ENCODE measurements around the gene FAM180B. TPM values are rescaled to one million over a fixed set of nuclear protein-coding genes. Genes with fewer than 3 reads are reported as not detected.
"Not testable (repeated sequence)": the region's sequence is repeated elsewhere in the genome, so short reads cannot be mapped to it uniquely, and the experiment has no call there.

Gene FAM180B
- total RNA-seq, 2 donors from 2014 or later = 0.27 to 3.4 TPM

DNA sequence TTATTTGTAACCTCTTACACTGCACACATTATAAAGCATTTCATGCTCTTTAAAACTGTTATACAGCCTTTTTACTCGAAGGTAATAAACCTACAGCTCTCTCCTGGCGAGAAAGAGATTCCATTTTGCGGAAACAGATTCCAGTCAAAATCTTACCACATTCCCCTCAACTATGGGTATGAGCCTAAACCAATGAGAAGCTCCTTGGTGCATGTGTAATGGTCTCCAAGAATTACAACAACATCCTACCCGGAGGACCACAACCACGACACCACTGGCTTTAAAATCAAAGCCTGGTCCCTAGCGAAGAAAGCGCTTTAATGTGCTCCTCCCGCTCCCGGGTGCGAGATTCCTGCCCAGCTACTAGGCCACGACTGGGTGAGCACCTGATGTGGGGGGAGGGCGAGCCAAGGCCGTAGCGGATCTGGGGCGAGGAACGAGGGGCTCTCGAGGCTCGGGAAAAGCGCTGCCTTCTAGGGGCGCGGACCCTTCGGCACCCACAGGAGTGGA lies 34.4 kb upstream of the FAM180B start:
- Histone ChIP-seq H3K4me1 (ENCODE audit: control insufficient read depth in 1 of 2, low read depth in 2 of 2) (peaks cover 25 to 47% of the 10 kb centered on the region in 2 donors), H3K9me3 (no peaks in the 10 kb centered on the region), H3K27me3 (replicated peaks; ENCODE audit: insufficient read depth) (no peaks in the 10 kb centered on the region), H3K36me3 (no peaks in the 10 kb centered on the region), H3K4me3 (peak overlapping the region; percentile 85), H3K27ac (peak overlapping the region; percentile 85 to 89)
- no peak for ATAC-seq (ENCODE audit: insufficient number of reproducible peaks, low FRiP score, low read depth)
- TF ChIP-seq, protein P1, sequence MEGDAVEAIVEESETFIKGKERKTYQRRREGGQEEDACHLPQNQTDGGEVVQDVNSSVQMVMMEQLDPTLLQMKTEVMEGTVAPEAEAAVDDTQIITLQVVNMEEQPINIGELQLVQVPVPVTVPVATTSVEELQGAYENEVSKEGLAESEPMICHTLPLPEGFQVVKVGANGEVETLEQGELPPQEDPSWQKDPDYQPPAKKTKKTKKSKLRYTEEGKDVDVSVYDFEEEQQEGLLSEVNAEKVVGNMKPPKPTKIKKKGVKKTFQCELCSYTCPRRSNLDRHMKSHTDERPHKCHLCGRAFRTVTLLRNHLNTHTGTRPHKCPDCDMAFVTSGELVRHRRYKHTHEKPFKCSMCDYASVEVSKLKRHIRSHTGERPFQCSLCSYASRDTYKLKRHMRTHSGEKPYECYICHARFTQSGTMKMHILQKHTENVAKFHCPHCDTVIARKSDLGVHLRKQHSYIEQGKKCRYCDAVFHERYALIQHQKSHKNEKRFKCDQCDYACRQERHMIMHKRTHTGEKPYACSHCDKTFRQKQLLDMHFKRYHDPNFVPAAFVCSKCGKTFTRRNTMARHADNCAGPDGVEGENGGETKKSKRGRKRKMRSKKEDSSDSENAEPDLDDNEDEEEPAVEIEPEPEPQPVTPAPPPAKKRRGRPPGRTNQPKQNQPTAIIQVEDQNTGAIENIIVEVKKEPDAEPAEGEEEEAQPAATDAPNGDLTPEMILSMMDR (IDR thresholded peaks at IDR 0.05) = no peak
- no peak for DNase-seq (ENCODE audit: low spot score)

DNA sequence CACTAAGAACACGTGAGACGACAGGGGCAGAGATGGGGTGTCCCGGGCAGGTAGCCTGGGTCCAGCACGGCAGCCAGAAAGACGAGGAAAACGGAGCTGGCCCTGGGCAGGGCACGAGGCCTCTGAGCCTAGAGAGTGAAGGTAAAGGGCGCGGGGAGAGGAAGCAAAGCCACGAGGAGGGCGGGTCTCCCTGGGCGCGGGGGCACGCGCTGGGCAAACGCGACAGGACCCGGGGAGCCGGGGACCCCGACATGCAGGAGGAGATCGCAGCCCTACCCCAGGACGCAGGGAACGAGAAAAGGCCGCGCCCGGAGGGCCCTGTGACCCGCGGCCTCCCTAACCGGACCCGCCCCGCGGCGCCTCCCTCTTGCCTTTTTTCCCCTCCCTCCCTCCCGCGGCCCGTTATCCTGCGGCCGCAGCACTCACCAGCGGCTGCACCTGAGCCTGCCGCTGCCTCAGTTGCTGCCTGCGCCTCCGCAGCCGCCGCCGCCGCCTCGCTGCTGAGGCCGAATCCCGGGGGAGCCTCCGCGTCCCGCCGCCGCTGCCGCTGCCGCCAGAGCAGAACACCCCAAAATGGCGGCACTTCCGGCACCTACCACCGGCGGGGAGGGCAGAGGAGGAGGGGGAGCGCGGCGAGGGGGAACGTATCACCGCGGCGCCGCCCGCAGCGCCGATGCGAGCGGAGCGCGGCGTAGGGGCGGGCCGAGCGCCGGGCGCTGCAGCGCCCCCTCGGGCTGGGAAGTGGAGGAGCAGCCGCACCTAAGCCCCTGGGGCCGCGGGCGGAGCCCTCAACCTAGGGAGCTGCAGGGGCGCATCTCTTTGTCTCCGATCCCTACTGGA lies 33.7 kb upstream of the FAM180B start, which contains the start of gene CELF1:
Gene CELF1, minus strand, starts transcription at position 567 of the 840 bp plus-strand sequence. CDS start 53,609 bp downstream, outside the sequence.
- no peaks in the 10 kb centered on the region for H3K36me3 ChIP-seq
- H3K4me1 ChIP-seq (ENCODE audit: control insufficient read depth in 1 of 2, low read depth in 2 of 2) = peaks cover 25 to 41% of the 10 kb centered on the region in 2 donors
- TF ChIP-seq, protein P1 (IDR thresholded peaks at IDR 0.05) = peak; percentile 93
- peak within 1 kb of the TSS; percentile 85 to 89 for H3K27ac ChIP-seq
- no peaks in the 10 kb centered on the region for H3K9me3 ChIP-seq
- DNase-seq (ENCODE audit: low spot score) (peak; percentile 64), ATAC-seq (ENCODE audit: insufficient number of reproducible peaks, low FRiP score, low read depth) (peak; percentile 94)
- H3K4me3 ChIP-seq = peak within 1 kb of the TSS; percentile 85
- no peaks in the 10 kb centered on the region for H3K27me3 ChIP-seq (replicated peaks; ENCODE audit: insufficient read depth)

DNA sequence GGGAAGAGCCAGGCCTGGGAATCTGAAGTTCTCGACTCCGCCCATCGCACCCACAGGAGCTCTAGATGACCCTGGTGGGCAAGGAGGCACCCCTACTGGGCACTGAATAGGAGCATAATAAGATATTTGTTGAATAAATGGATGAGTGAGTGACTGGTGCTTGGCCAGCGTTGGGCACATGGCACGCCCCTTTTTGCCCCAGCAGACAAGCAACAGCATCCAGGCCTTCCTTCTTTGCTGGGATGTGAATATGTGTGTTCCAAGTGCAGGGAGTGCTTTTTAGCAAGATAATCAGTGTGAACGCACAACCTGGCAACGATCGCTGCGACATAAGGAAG lies 33.1 kb upstream of the FAM180B start:
- Histone ChIP-seq H3K27me3 (replicated peaks; ENCODE audit: insufficient read depth) (no peaks in the 10 kb centered on the region), H3K4me3 (peak overlapping the region; percentile 85), H3K4me1 (ENCODE audit: control insufficient read depth in 1 of 2, low read depth in 2 of 2) (peaks cover 25 to 38% of the 10 kb centered on the region in 2 donors), H3K36me3 (no peaks in the 10 kb centered on the region), H3K27ac (peak overlapping the region; percentile 85 to 89), H3K9me3 (no peaks in the 10 kb centered on the region)
- no peak for DNase-seq (ENCODE audit: low spot score)
- no peak for ATAC-seq (ENCODE audit: insufficient number of reproducible peaks, low FRiP score, low read depth)
- TF ChIP-seq, protein P1 (IDR thresholded peaks at IDR 0.05) = peak; percentile 4

DNA sequence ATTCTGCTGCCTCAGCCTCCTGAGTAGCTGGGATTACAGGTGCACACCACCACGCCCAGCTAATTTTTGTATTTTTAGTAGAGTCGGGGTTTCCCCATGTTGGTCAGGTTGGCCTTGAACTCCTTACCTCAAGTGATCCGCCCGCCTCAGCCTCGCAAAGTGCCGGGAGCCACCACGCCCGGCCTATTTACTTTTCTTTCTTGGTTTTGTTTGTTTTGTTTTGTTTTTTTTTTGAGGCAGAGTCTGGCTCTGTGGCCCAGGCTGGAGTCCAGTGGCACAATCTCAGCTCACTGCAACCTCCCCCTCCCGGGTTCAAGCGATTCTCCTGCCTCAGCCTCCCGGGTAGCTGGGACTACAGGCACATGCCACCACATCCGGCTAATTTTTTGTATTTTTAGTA lies 29.5 kb upstream of the FAM180B start:
- DNase-seq (ENCODE audit: low spot score); H3K4me3 ChIP-seq; H3K36me3 ChIP-seq; ATAC-seq (ENCODE audit: insufficient number of reproducible peaks, low FRiP score, low read depth); H3K27me3 ChIP-seq (replicated peaks; ENCODE audit: insufficient read depth); H3K9me3 ChIP-seq; H3K4me1 ChIP-seq (ENCODE audit: control insufficient read depth in 1 of 2, low read depth in 2 of 2); H3K27ac ChIP-seq: not testable (repeated sequence)

DNA sequence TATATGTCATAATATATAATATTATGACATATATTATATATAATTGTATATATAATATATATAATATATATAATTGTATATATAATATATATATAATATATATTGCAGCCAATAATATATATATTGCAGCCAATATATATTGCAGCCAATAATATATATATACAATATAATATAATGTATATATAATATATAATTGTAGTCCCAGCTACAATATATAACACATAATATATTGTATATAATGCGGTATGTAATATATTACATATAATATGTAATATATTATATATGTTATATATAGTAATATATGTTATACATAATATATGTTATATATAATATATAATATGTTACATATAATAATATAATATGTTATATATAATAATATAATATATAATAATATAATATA lies 27.8 kb upstream of the FAM180B start:
- Histone ChIP-seq H3K36me3 (no peaks in the 10 kb centered on the region), H3K4me1 (ENCODE audit: control insufficient read depth in 1 of 2, low read depth in 2 of 2) (no peaks in the 10 kb centered on the region), H3K4me3 (no peak overlapping the region), H3K9me3 (no peaks in the 10 kb centered on the region), H3K27ac (no peak overlapping the region), H3K27me3 (replicated peaks; ENCODE audit: insufficient read depth) (no peaks in the 10 kb centered on the region)
- TF ChIP-seq, protein P1 (IDR thresholded peaks at IDR 0.05) = no peak
- ATAC-seq (ENCODE audit: insufficient number of reproducible peaks, low FRiP score, low read depth) (no peak), DNase-seq (ENCODE audit: low spot score) (no peak)
